ENCODE results near the gene SPATA25.
"Not testable (repeated sequence)": the region's sequence is repeated elsewhere in the genome, so short reads cannot be mapped to it uniquely, and the experiment has no call there.

Gene SPATA25

GRCh38 chr20:45887346-45887715 is at the start of gene SPATA25:
TSS of gene SPATA25 (minus strand) at chr20:45887622. CDS start at chr20:45887590, 32 bp downstream.
- DNase-seq (ENCODE audit: insufficient read length, low spot score) (no peak), FAIRE-seq (no peak)

GRCh38 chr20:45935416-45936046 is 48.1 kb upstream of the SPATA25 start:
- DNase-seq (ENCODE audit: insufficient read length, low spot score) (no peak), FAIRE-seq (no peak)

GRCh38 chr20:45934586-45935415 is 47.4 kb upstream of the SPATA25 start, which contains the start of gene PCIF1:
TSS of gene PCIF1 (plus strand) at chr20:45934683. CDS start at chr20:45939000, 4,317 bp downstream.
- peak; percentile 100 for DNase-seq (ENCODE audit: insufficient read length, low spot score)
- FAIRE-seq, result peak; percentile 98

- peak; percentile 74 for DNase-seq (ENCODE audit: insufficient read length, low spot score)
- no peak for FAIRE-seq
Observed at GRCh38 chr20:45934046-45934585, 46.7 kb upstream of the SPATA25 start.

- peak; percentile 72 for FAIRE-seq
- peak; percentile 98 for DNase-seq (ENCODE audit: insufficient read length, low spot score)
Observed at GRCh38 chr20:45933266-45934045, 46.0 kb upstream of the SPATA25 start.

- DNase-seq (ENCODE audit: insufficient read length, low spot score); FAIRE-seq: not testable (repeated sequence)
Observed at GRCh38 chr20:45931680-45932079, 44.3 kb upstream of the SPATA25 start.

- DNase-seq (ENCODE audit: insufficient read length, low spot score) (no peak), FAIRE-seq (no peak)
Observed at GRCh38 chr20:45927071-45927878, 39.9 kb upstream of the SPATA25 start.

- no peak for FAIRE-seq
- no peak for DNase-seq (ENCODE audit: insufficient read length, low spot score)
Observed at GRCh38 chr20:45926731-45927070, 39.3 kb upstream of the SPATA25 start.

- no peak for FAIRE-seq
- DNase-seq (ENCODE audit: insufficient read length, low spot score), result no peak
Observed at GRCh38 chr20:45925821-45926506, 38.5 kb upstream of the SPATA25 start.

GRCh38 chr20:45924391-45925261 is 37.2 kb upstream of the SPATA25 start:
- DNase-seq (ENCODE audit: insufficient read length, low spot score), result no peak
- FAIRE-seq, result no peak

- no peak for DNase-seq (ENCODE audit: insufficient read length, low spot score)
- no peak for FAIRE-seq
Observed at GRCh38 chr20:45921337-45922189, 34.1 kb upstream of the SPATA25 start.

- DNase-seq (ENCODE audit: insufficient read length, low spot score) (no peak), FAIRE-seq (no peak)
Observed at GRCh38 chr20:45920462-45921336, 33.3 kb upstream of the SPATA25 start.

- FAIRE-seq (no peak), DNase-seq (ENCODE audit: insufficient read length, low spot score) (no peak)
Observed at GRCh38 chr20:45919542-45920399, 32.3 kb upstream of the SPATA25 start.

- FAIRE-seq (no peak), DNase-seq (ENCODE audit: insufficient read length, low spot score) (no peak)
Observed at GRCh38 chr20:45918779-45919537, 31.5 kb upstream of the SPATA25 start.

GRCh38 chr20:45918182-45918737 is 30.8 kb upstream of the SPATA25 start:
- DNase-seq (ENCODE audit: insufficient read length, low spot score) (no peak), FAIRE-seq (no peak)

Data from HTR-8/SVneo (cell line).